ENCODE results near the gene TAX1BP1.
"Not testable (repeated sequence)": the region's sequence is repeated elsewhere in the genome, so short reads cannot be mapped to it uniquely, and the experiment has no call there.

TAX1BP1 gene

DNA sequence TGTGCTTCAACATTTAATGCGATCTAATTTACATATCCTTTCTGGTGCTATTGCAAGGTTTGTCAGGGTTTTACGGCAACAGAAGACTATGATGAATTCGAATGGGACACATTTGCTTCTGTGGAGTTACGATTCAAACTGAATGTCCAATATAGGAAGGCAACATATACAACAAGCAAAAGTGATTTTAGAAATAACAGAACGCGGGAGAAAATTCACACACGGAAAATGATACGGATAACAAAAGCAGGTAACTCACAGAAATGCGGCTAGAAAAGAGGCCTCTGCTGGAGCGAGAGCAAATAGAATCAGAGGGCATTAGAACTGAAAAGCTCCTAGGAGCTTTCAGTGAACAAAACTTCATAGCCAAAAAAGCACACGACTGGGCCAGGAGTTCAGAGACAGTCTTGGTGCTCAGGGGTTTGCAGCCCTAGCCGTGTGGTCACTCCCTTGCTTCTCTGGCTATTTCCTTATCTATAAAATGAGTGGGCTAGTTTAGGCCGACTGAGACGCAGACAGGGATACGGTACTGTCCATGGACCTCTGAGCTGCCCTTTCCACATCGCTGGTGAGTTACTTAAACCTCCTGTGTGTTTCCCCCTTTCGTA, 557 bp upstream of the TAX1BP1 start:
- Histone ChIP-seq H3K36me3 (ENCODE audit: control insufficient read depth, low read depth, low read length) (no peaks in the 10 kb centered on the region), H3K9ac (ENCODE audit: low read length) (peak overlapping the region; percentile 81), H3K27me3 (ENCODE audit: control insufficient read depth, insufficient read depth, low read length) (no peaks in the 10 kb centered on the region), H3K27ac (ENCODE audit: low read length) (peak overlapping the region; percentile 14), H3K4me3 (ENCODE audit: low read length) (peak overlapping the region; percentile 96), H3K9me3 (ENCODE audit: control insufficient read depth, low read depth, low read length) (no peaks in the 10 kb centered on the region), H3K4me1 (ENCODE audit: control insufficient read depth, low read depth, low read length) (no peaks in the 10 kb centered on the region)

DNA sequence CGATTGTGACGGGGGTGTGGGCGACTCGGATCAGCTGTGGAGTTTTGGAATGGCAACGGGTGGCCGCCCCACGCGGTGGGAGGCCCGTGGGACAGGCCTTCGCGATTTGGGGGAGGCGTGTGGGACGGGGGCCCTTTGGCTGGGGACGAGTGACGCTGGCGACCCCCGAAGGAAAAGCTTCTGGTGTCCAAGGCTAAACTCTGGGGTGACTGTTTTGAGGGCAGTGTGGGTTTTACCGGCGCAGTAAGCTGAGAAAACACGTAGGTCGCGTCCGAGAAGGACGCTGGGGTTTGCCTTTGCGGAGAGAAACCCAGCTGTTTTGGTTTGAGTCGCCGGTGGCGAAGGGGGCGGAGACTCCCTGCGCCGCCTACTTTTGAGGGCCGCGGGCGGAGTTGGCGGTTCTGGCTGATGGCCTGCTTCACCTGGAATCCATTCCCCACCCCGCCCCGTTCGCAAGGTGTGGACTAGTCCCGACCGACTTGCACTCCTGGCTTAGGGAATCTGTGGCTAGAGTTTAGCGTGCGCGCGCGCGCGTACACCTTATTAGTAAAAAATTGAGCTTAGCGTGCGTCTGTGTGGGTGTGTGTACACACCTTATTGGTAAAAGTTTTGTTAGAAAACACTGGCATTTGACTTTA, 606 bp downstream of the TAX1BP1 start:
- peak overlapping the region; percentile 96 for H3K4me3 ChIP-seq (ENCODE audit: low read length)
- H3K9me3 ChIP-seq (ENCODE audit: control insufficient read depth, low read depth, low read length) = no peaks in the 10 kb centered on the region
- peak overlapping the region; percentile 29 for H3K27ac ChIP-seq (ENCODE audit: low read length)
- no peaks in the 10 kb centered on the region for H3K36me3 ChIP-seq (ENCODE audit: control insufficient read depth, low read depth, low read length)
- no peaks in the 10 kb centered on the region for H3K27me3 ChIP-seq (ENCODE audit: control insufficient read depth, insufficient read depth, low read length)
- H3K9ac ChIP-seq (ENCODE audit: low read length) = peak overlapping the region; percentile 81
- peaks cover 4% of the 10 kb centered on the region for H3K4me1 ChIP-seq (ENCODE audit: control insufficient read depth, low read depth, low read length)

DNA sequence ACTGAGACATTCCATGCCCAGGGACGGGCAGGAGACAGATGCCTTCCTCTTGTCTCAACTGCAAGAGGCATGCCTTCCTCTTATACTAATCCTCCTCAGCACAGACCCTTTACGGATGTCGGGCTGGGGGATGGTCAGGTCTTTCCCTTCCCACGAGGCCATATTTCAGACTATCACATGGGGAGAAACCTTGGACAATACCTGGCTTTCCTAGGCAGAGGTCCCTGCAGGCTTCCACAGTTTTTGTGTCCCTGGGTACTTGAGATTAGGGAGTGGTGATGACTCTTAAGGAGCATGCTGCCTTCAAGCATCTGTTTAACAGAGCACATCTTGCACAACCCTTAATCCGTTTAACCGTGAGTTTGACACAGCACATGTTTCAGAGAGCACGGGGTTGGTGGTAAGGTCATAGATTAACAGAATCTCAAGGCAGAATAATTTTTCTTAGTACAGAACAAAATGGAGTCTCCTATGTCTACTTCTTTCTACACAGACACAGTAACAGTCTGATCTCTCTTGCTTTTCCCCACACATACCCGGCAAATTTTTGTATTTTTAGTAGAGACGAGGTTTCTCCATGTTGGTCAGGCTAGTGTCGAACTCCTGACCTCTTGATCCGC, 2.2 kb downstream of the TAX1BP1 start:
- H3K4me3 ChIP-seq (ENCODE audit: low read length); H3K27me3 ChIP-seq (ENCODE audit: control insufficient read depth, insufficient read depth, low read length); H3K27ac ChIP-seq (ENCODE audit: low read length); H3K36me3 ChIP-seq (ENCODE audit: control insufficient read depth, low read depth, low read length); H3K4me1 ChIP-seq (ENCODE audit: control insufficient read depth, low read depth, low read length); H3K9me3 ChIP-seq (ENCODE audit: control insufficient read depth, low read depth, low read length); H3K9ac ChIP-seq (ENCODE audit: low read length): not testable (repeated sequence)

DNA sequence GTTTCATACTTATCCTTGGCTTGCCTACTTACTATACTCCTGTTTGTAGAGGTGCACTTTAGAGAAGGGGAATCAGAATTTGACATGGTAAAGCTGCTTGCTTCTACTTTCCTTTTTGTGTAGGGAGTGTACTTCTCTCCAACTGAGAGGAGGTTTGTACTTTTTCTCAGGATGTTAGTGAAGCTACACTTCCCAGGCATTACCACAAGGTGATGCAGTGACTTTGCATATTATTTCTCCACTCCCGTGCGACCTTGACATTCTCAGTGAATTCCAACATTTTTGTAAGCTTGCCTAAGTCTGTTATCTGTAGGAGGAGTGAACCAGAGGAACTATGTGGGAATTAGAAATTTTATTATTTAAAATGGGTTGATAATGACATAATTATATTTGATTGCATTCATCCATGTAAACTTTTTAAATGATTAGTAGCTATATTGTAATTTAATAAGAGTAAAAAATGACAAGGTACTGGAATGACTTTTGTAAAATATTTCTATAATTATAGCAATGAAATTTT, 5.2 kb downstream of the TAX1BP1 start:
- Histone ChIP-seq H3K27ac (ENCODE audit: low read length) (peak overlapping the region; percentile 22), H3K9me3 (ENCODE audit: control insufficient read depth, low read depth, low read length) (no peaks in the 10 kb centered on the region), H3K4me1 (ENCODE audit: control insufficient read depth, low read depth, low read length) (peaks cover 4% of the 10 kb centered on the region), H3K4me3 (ENCODE audit: low read length) (no peak overlapping the region), H3K27me3 (ENCODE audit: control insufficient read depth, insufficient read depth, low read length) (no peaks in the 10 kb centered on the region), H3K9ac (ENCODE audit: low read length) (no peak overlapping the region), H3K36me3 (ENCODE audit: control insufficient read depth, low read depth, low read length) (peaks cover 16% of the 10 kb centered on the region)

DNA sequence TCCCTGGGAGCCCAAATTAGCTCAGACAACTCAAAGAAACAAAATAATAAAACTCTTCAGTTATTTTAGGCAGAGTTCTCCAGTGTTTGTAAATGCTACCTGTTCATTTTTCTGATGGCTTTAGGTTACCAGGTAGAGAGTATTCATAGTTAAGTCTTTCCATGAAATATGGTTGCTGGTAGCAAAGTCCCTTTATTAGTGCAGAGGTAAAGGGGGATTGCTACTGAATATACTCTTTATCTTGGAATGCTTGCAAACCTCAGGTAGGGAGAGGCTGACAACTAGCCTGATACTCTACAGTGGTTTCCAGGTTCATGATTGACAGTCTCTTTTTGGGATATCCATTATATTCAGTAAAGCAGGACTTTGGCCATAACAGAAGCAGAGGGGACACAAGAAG, 6.5 kb downstream of the TAX1BP1 start:
- no peak overlapping the region for H3K9ac ChIP-seq (ENCODE audit: low read length)
- no peaks in the 10 kb centered on the region for H3K27me3 ChIP-seq (ENCODE audit: control insufficient read depth, insufficient read depth, low read length)
- peaks cover 4% of the 10 kb centered on the region for H3K4me1 ChIP-seq (ENCODE audit: control insufficient read depth, low read depth, low read length)
- no peak overlapping the region for H3K27ac ChIP-seq (ENCODE audit: low read length)
- H3K4me3 ChIP-seq (ENCODE audit: low read length) = no peak overlapping the region
- no peaks in the 10 kb centered on the region for H3K9me3 ChIP-seq (ENCODE audit: control insufficient read depth, low read depth, low read length)
- peaks cover 27% of the 10 kb centered on the region for H3K36me3 ChIP-seq (ENCODE audit: control insufficient read depth, low read depth, low read length)

DNA sequence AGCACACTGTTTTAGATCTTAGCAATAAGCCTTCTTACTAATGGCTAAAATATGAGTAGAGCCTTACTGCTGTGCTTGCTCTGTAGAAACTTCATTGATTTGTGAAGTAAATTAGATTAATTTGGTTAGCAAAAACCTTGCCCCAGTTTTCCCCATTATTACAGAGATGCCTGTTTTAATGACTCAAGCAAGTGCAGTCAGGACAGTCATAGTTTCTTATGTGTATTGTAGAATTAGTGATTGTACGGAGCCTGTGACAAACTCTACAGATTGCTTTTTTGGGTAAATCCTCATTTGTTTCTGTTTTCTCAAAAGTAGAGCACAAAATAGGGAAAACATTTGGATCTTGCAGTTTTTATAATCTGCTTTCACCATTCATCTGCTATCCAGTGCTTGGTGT, 7.0 kb downstream of the TAX1BP1 start:
- Histone ChIP-seq H3K27me3 (ENCODE audit: control insufficient read depth, insufficient read depth, low read length) (no peaks in the 10 kb centered on the region), H3K36me3 (ENCODE audit: control insufficient read depth, low read depth, low read length) (peaks cover 28% of the 10 kb centered on the region), H3K27ac (ENCODE audit: low read length) (no peak overlapping the region), H3K9me3 (ENCODE audit: control insufficient read depth, low read depth, low read length) (no peaks in the 10 kb centered on the region), H3K4me1 (ENCODE audit: control insufficient read depth, low read depth, low read length) (peaks cover 4% of the 10 kb centered on the region), H3K9ac (ENCODE audit: low read length) (no peak overlapping the region), H3K4me3 (ENCODE audit: low read length) (no peak overlapping the region)

DNA sequence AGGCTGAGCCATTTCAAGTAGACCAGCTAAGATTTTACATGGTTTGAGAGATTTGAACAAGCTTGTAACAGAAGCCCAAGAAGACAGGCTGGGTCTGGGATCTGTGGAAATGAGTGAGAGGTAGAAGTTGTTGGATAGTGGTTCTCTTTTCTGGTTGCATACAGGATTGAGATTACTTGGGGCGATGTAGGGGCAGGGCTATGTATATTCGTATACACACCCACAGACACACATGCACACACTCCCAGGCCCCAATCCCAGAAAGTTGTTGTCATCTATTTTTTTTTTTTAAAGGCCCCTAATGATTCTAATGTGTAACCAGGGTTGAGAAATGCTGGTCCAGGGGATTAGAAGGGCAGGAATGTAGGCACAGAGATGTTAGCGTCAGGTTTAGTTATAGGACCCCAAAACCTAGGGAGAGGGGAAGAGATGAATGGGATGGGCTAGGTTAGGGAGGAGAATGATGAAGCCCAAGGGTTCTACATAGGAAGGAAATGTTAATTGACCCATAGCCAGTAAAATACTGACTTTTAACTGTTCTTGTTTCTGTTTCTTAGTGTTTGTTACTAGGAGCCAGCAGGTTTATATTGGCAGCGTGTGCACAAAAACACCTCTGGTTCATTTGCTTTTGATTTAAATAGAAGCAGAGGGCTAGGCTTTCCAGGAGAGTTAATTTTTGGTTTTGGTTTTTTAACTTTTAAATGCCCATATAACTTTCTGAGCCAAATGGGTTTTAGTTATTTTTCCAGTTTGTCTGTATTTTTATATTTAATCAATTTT, 7.8 kb downstream of the TAX1BP1 start:
- H3K36me3 ChIP-seq (ENCODE audit: control insufficient read depth, low read depth, low read length) = peaks cover 28% of the 10 kb centered on the region
- no peaks in the 10 kb centered on the region for H3K27me3 ChIP-seq (ENCODE audit: control insufficient read depth, insufficient read depth, low read length)
- H3K9me3 ChIP-seq (ENCODE audit: control insufficient read depth, low read depth, low read length) = no peaks in the 10 kb centered on the region
- H3K27ac ChIP-seq (ENCODE audit: low read length) = no peak overlapping the region
- no peak overlapping the region for H3K4me3 ChIP-seq (ENCODE audit: low read length)
- H3K9ac ChIP-seq (ENCODE audit: low read length) = no peak overlapping the region
- H3K4me1 ChIP-seq (ENCODE audit: control insufficient read depth, low read depth, low read length) = peaks cover 4% of the 10 kb centered on the region

DNA sequence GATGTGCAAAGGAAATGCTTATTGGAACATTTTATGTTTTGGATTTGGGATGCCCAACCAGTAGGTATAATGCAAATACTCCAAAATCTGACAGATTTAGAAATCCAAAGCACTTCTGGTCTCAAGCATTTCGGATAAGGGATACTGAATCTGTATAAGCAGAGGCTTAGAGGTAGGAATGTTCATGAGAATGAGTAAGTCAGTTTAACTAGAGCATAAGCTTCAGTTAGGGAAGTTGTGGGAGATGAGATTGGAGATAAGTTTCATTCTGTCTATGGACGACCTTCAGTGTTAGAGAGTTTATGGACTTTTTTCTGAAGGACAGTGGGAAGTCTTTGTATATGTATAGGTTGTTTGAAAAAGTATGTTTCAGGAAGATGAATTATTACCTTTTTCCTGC, 10.4 kb downstream of the TAX1BP1 start:
- Histone ChIP-seq H3K4me3 (ENCODE audit: low read length) (no peak overlapping the region), H3K9me3 (ENCODE audit: control insufficient read depth, low read depth, low read length) (no peaks in the 10 kb centered on the region), H3K27ac (ENCODE audit: low read length) (no peak overlapping the region), H3K36me3 (ENCODE audit: control insufficient read depth, low read depth, low read length) (peaks cover 28% of the 10 kb centered on the region), H3K9ac (ENCODE audit: low read length) (no peak overlapping the region), H3K4me1 (ENCODE audit: control insufficient read depth, low read depth, low read length) (no peaks in the 10 kb centered on the region), H3K27me3 (ENCODE audit: control insufficient read depth, insufficient read depth, low read length) (no peaks in the 10 kb centered on the region)

DNA sequence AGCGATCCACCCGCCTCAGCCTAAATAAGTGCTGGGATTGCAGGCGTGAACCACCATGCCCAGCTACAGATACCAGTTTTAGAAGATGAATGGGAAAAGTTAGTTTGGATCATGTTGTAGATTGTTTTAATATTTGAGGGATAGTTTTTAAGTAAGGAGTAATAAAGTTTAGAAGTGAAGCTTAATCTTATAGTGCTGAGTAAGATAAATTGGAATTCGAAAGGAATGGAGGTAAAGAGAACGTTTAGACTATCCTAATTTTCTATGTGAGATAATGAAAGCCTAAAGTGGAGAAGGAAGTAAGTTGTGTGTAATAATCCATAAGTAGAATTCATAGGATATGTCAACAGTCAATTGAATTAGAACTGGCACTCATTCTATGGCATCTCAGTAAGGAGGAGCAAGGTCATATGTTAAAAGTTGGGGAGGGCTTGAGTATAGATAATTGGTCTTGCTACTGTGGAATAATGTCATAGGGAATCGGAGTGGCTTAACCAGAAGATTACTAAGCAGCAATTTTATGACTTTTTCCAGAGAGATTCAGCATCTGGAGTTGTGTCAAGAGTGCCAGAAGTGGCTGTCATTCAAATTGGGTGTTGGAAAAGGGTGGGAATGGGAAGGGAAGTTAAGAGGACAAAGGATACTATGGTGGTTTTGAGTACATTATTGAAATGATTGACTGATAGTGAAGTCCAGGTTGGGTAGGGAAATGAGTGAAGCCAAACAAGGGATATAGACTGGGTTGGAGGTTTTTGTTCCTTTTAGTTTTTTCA, 12.1 kb downstream of the TAX1BP1 start:
- Histone ChIP-seq H3K27ac (ENCODE audit: low read length) (no peak overlapping the region), H3K4me1 (ENCODE audit: control insufficient read depth, low read depth, low read length) (no peaks in the 10 kb centered on the region), H3K36me3 (ENCODE audit: control insufficient read depth, low read depth, low read length) (peaks cover 36% of the 10 kb centered on the region), H3K4me3 (ENCODE audit: low read length) (no peak overlapping the region), H3K9ac (ENCODE audit: low read length) (no peak overlapping the region), H3K9me3 (ENCODE audit: control insufficient read depth, low read depth, low read length) (no peaks in the 10 kb centered on the region), H3K27me3 (ENCODE audit: control insufficient read depth, insufficient read depth, low read length) (no peaks in the 10 kb centered on the region)

DNA sequence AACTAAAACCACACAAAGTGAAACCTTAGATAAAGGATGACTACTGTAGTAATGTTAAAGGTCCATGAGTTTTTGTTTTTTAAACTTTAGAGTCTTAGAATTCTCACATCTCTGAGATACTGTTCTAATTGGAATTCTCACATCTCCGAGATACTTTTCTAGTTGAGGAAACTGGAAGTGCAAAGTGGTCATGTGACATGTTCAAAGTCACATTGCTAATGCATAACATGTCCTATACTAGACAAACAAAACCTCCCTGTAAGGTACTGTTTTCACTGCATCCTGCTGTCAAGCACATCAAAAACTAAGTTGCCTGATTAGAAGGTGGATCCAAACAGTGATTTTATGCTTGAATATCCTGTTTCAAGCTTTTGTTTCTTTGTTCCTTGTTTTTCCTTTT, 13.9 kb downstream of the TAX1BP1 start:
- no peak overlapping the region for H3K9ac ChIP-seq (ENCODE audit: low read length)
- H3K9me3 ChIP-seq (ENCODE audit: control insufficient read depth, low read depth, low read length) = no peaks in the 10 kb centered on the region
- H3K27ac ChIP-seq (ENCODE audit: low read length) = no peak overlapping the region
- no peak overlapping the region for H3K4me3 ChIP-seq (ENCODE audit: low read length)
- H3K27me3 ChIP-seq (ENCODE audit: control insufficient read depth, insufficient read depth, low read length) = no peaks in the 10 kb centered on the region
- peaks cover 39% of the 10 kb centered on the region for H3K36me3 ChIP-seq (ENCODE audit: control insufficient read depth, low read depth, low read length)
- no peaks in the 10 kb centered on the region for H3K4me1 ChIP-seq (ENCODE audit: control insufficient read depth, low read depth, low read length)

DNA sequence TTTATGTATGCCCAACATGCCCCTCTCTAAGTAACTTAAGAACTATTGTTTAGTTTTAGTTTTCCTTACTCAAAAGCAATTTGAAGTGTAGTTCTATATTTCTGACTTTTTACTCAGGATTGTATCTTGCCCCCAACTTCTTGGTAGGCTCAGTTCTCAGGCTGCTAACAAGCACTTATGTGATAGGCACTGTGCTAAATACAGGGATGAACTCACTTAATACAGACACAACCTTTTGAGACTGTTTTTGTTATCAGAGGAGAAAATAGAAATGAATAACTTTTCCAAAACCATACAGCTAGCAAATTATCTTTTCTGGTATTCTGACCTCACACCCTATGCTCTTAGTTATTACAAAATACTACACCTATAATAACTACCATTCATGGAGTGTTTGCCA, 16.3 kb downstream of the TAX1BP1 start:
- no peak overlapping the region for H3K27ac ChIP-seq (ENCODE audit: low read length)
- H3K4me1 ChIP-seq (ENCODE audit: control insufficient read depth, low read depth, low read length) = no peaks in the 10 kb centered on the region
- H3K9ac ChIP-seq (ENCODE audit: low read length) = no peak overlapping the region
- H3K4me3 ChIP-seq (ENCODE audit: low read length) = no peak overlapping the region
- no peaks in the 10 kb centered on the region for H3K9me3 ChIP-seq (ENCODE audit: control insufficient read depth, low read depth, low read length)
- peaks cover 22% of the 10 kb centered on the region for H3K36me3 ChIP-seq (ENCODE audit: control insufficient read depth, low read depth, low read length)
- H3K27me3 ChIP-seq (ENCODE audit: control insufficient read depth, insufficient read depth, low read length) = no peaks in the 10 kb centered on the region
